Middle frontal gyrus (tissue), 1 donor: ENCODE measurements around the gene RGS2.

ENCODE experiments used
- DNase-seq: peaks from one replicate; pipeline ENCODE4 v3.0.0-alpha.2; 2015; ENCODE audit warnings: low spot score; ENCODE audit errors: extremely low spot score

RGS2 gene

GRCh38 chr1:192830595-192831246, 21.9 kb downstream of the RGS2 start:
- no peak for DNase-seq

DNA sequence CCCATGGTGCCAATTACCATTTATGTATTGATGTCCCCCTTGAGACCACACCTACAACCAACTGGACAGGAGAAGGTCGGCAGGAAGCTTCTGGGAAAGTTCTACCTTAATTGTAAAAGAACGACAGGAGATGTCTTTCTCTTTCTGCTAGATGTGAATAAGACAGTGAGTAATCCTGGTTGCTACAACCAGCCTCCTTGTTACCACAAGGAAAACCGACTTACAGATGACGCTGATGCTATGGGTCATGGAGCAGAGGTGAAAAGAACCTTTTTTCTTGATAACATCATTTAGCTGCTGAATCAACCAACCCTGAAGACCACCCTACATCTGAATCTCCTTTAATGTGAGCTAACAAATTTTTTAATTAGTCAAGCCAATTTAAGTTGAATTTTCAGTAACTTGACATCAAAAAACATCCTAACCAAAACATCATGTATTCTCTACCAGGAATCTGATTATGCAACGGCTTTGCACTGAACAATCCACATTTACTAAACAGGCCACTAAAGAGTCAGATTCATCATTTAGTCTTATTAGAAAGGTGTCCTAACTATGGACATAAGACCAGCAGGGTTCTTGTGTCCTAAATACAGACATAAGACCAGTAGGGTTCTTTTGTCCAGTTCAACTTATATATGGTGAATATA, 23.0 kb downstream of the RGS2 start:
- DNase-seq = no peak

DNA sequence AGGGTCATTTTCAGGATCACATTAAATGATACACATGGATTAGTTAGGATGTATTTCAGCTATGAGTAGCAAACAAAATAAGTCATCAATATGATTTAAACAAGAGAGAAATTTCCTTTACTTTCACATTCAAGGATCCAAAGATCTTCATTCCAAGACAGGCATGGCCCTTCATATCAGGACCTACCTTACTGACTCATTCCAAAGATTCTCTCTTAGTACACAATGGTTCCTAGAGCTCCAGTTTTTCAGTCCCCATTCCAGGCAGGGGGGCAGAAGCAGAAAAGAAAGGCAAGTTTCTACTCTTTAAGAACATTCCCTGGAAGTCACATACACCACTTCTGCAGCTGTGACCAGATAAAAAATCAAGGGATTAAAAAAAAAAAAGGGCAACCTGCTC, 23.7 kb downstream of the RGS2 start:
- no peak for DNase-seq

DNA sequence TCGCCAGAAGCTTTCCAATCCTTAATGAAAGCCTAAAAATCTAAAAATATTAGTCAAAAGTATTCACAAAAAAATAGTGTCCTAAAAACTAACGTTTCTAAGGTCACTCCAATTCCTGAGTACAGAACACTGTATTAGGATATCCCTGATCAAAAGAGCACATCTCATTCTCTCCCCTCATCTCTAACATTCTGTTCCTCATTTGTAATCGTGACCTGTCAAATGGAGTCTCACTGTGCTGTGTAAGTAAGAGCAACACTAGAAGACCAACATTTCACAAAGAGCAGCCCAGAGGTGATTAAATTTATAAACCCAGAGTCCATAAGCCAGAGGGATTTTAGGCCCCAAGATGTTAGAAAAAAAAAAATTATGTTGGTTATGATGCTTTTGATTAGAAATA, 26.3 kb downstream of the RGS2 start:
- no peak for DNase-seq

DNA sequence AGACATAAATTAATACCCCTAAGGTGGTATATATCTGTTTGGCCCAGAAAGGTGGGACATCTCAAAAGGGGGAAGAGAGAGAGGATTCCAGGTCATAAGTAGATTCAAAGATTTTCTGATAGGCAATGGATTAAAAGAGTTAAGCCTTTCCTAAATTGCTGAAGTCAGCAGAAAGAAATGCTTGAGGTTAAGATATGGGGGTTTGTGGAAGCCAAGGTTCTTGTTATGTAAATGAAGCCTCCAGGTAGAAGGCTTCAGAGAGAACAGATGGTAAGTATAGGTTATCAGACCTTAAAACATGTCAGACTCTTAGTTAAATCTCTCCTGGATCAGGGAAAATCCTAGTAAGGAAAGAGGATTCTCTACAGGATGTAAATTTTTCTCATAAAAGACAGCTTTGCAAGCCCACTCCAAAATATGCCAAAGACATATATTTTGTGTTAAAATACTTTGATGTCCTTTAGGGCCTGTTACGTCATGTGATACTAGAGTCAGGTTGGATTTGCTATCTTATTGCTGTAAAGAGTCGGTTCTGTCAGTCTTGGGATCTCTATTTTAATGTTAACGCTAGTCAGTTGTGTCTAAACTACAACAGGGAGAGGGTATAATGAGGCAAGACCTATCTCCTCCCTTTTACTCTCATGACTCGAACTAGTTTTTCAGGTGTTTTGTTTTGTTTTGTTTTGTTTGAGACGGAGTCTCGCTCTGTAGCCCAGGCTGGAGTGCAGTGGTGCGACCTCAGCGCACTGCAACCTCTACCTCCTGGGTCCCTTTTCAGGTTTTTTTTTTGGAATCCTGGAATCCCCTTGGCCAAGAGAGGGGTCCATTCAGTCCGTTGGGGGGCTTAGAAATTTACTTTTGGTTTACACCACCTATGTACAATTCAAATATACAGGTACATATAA, 30.6 kb downstream of the RGS2 start:
- DNase-seq = no peak

- DNase-seq = no peak
Measured at GRCh38 chr1:192844360-192844759, 35.5 kb downstream of the RGS2 start.

GRCh38 chr1:192846950-192847349, 38.1 kb downstream of the RGS2 start:
- no peak for DNase-seq

DNA sequence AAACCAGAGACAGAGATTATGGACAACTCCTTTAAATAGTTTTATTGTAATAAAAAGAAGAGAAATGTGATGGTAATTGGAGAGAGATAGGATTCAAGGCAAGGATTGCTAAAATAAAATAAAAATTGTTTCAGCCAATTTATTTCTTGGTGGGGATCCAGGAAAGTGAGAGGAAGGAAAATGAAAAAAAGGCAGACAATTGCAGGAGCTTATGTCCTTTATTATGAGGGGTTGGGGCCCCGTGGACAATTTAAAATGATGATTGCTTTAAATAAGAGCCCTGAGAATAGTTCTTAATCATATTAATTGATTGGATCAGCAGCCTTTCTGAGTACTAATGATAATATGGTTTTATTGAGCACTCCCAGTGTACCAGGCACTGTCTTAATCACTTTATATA, 40.2 kb downstream of the RGS2 start:
- no peak for DNase-seq

DNA sequence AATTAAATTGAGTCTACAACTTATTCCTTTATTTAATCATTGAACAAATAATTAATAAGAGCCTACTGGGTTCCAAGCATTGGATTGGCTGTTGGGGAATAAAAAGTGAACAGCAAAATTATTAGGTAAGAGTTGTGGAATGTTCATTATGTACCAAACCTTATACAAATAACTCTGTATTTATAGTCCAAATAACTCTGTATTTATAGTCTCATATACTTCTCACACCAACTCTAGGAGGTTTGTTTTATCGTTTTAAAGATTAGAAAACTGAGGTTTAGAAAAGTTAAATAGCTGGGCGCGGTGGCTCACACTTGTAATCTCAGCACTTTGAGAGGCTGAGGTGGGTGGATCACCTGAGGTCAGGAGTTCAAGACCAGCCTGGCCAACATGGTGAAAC, 40.6 kb downstream of the RGS2 start:
- no peak for DNase-seq

DNA sequence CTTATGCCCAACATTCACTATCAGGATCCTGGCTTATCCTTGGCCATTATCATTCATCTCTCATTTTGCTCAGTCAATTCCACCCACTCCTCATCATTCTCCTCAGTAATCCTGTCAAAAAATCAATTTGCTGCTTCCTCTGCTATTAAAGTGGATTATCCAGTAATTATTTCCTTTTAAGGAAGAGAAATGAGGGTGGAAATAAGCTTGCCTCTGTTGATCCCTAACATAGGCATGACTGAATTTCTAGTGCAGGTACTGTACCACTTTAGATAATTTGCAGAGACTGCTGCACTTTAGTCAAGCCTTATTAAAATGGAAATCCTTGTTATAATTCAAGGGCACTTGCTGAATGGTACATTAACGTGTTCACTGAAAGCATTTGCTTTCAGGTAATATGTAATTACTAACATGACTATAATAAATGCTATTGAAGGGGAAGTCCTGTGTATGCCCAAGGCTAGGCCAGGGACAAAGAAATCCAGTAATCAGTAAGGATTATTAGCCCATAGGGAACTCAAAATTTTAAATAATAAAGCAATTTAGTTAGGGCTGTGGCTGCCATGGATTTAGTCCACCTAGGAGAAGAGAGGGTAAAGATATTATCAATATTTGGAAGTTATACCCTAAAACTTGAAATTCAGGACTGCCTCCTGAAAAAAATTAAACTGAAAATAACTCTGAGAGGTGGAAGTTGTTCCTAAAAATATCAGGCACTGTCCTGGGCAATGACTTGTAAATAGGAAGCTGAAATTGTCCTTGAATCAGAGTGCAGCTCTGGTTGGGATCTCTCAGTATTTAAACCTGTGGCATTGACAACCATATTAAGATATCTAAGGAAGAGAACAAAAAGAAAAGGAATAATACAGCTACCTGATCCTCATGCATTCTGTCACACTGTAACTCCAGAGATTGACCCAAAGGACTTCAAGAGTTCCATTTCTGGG, 43.4 kb downstream of the RGS2 start:
- DNase-seq = no peak

DNA sequence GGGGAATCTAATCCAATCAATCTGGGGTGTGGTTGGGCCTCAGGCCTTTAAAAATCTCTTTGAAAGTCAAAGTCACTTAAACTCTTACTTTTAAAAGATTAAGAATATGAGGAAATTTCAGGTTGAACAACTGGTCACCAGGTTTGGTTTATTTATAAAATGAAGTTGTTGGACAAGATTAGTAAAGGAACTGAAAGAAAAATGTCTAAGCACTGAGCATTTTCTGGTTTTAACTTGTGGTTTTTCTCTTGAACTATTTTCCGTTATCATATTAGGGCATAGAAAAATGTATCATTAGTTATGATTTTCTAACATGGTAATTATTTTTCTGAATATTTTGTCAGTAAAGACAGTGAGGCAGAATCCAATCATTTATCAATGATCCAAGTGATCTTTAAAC, 49.6 kb downstream of the RGS2 start:
- no peak for DNase-seq

GRCh38 chr1:192859808-192860207, 51.0 kb downstream of the RGS2 start:
- no peak for DNase-seq

DNA sequence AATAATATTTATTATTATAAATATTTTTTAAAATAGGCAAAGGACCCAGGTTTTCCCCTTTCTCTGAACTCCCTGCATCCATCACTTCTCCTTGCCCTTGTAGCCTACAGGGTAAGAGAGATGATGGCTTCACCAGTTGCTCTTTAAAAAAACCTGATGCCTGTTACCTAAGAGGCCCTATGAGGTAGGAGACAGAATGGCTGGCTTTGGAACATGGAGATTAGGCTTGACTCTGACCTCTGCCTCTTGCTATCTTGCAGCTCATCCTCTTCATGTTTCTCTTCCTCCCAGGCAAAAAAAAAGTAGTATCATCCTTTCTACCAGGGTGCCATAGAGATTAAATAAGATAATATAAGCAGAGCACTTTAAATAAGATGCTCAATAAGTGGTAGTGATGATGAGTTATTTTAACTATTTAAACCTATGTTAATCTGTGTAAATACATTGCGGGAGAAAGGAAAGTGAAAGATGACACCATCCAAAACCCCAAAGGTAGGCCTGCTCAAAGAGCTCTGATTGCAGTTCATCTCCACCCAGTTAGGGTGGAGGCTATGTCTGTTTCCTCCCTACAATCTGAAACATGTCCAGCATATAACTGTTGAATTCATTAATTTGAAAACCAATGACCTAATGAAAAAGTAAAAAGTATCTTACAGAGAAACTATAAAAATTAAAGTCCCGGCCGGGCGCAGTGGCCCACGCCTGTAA, 51.8 kb downstream of the RGS2 start:
- no peak for DNase-seq

DNA sequence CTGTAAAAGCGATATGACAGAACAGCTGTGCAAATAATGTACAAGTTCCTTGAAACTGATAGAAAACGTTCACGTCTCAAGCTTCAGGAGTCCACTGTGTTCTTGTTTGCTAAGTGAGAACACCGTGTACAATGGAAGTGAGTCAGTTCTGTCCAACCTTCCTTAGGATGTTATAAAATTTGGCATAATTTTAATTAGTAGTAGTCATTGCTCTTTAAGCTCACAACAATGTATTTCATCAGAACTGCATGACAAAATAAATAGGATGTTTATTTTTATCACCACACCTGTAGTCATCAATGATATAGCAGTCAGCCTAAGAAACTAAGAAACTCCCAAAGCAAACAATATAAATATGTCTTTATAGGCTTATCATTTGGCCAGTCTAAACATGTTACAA, 53.0 kb downstream of the RGS2 start:
- no peak for DNase-seq
